ENCODE measurements around the gene CTDP1. TPM values are rescaled to one million over a fixed set of nuclear protein-coding genes. Genes with fewer than 3 reads are reported as not detected.

CTDP1 gene
- total RNA-seq, 1 experiment from 2014 or later = 10.3 TPM

DNA sequence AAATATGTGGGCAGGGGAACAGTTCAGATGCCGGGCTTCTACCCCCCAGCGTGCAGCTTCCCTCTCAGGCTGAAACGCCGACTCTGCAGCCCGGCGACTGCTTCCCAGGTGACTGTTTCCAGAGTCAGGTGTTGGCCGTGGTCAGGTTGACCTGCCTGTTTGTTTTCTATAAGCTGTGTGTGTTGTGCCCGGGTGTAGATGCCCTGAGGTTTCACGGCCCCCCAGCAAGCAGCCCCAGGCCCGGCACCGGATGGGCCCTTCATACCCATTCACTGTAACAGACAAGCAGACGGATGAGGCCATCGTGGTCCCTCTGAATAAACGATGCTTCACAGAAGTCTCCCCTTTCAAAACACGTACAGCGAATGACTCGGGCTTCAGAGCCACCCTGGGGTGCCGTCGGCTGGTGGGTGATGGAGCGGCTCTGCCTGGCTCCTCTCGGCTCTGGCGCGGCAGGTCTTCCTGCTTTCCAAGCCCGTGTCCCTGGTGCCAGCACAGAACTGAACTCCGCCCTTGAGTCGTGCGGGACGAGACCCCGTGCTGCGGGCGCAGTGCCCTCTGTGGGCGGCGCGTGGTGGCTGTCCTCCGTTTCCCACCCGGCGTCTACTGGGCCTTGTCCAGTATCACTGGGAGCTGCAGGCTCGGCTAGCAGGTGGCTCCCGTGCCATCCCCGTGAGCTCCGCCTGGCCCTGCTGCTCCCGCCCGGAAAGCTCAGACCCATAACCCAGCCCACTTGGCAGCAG is 103.1 kb downstream of the CTDP1 start:
- no peak for DNase-seq (ENCODE audit: low spot score)

DNA sequence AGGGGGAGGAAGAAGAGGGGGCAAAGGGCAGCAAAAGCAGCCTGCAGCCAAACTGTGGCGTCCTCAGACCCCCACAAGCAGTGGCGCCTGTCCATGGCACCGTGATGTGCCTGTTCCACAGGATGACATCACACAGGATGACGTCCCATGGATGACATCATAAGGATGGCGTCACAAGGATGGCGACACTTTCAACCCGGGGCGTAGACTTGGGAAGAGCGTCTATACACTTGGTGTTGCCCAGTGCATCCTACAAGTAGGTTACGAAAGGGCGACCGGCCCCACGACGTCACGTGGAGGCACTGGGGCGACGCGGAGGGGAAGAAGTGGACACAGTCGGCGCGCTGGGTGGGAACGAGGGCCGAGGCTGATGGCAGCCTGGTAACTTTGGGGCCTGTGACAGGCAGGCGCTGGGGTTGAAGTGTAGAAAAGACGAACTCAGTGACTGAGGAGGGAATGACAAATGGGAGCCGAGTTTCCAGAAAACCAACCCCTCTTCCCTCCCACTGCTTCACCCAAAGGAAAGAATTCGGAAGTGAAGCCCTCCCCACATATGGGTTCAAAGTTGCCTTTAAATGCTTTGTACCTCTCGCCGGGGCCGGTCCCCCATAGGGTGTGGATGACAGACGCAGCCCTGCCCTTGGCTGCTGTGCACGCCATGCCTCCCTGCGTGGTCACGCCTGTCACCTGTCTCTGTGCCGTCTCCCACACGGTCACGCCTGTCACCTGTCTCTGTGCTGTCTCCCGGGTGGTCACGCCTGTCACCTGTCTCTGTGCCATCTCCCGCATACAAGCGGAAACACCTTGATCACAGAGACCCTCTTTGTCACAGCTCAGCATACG is 104.7 kb downstream of the CTDP1 start:
- no peak for DNase-seq (ENCODE audit: low spot score)

DNA sequence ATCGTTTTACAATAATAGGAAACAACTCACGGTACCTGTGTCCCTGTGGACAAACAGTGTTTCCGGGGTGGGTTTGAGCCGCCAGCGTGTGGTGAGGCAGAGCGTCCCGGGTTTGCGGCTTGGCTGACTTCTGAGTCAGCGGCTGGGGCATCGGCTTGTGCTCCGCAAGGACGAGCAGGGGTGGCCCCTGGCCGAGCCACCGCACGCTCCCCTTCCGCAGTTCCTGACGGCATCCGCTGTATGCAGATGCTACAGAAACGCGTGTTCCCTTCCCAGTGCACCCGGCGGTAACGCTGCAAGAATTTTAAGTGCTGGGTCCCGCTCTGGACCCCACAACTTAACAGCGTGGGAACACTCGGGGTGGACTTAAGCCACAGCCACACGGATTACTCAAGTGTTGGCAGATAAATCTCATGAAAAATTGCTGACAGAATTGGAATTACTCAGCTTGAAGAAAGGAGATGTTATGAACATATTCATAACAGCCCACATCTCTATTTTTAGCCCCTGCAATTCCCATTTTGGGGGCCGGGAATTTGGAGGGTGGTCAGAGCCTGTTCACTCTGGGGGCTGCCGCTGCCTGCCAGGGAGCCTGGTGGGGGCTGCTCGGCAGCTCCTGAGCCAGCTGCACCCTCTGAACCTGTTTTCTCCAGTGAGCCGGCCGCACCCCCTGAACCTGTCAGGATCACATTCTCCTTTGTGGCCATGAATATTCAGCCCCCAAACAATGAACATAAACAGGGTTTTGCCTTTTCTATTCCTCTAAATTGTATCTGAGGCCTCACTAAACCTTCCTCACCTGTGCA is 105.6 kb downstream of the CTDP1 start:
- no peak for DNase-seq (ENCODE audit: low spot score)

DNA sequence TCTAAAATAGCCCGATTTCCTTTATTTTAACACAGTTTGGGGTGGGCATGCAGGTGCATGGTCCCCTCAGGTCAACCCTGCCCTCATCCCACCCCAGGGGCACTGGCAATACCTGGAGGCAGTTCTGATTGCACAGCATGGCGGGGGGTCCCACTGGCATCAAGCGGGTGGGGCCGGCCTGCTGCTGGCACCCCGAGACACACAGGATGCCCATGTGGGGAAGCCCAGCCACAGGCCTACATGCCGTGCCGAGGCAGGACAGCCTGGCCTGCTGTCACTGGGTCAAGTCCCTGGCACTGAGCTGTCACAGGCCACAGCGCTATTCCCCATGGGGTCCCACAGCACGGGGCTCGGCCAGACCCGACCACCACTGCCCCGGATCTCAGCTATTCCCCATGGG is 106.2 kb downstream of the CTDP1 start:
- no peak for DNase-seq (ENCODE audit: low spot score)

DNA sequence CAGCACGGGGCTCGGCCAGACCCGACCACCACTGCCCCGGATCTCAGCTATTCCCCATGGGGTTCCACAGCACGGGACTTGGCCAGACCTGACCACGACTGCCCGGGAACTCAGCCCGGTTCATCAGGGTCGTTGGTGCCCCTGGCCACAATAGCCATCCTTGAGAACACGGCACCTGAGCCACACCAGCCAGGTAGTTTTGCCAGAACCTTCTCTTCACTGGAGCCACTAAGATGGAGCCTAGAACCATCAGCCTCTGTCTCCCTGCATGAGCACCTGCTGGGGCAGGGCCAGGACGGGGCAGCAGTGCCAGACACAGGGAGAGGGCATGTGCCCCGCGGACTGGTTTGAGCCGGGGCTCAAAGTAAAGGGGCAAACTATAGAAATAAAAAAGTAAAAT is 106.7 kb downstream of the CTDP1 start:
- no peak for DNase-seq (ENCODE audit: low spot score)

DNA sequence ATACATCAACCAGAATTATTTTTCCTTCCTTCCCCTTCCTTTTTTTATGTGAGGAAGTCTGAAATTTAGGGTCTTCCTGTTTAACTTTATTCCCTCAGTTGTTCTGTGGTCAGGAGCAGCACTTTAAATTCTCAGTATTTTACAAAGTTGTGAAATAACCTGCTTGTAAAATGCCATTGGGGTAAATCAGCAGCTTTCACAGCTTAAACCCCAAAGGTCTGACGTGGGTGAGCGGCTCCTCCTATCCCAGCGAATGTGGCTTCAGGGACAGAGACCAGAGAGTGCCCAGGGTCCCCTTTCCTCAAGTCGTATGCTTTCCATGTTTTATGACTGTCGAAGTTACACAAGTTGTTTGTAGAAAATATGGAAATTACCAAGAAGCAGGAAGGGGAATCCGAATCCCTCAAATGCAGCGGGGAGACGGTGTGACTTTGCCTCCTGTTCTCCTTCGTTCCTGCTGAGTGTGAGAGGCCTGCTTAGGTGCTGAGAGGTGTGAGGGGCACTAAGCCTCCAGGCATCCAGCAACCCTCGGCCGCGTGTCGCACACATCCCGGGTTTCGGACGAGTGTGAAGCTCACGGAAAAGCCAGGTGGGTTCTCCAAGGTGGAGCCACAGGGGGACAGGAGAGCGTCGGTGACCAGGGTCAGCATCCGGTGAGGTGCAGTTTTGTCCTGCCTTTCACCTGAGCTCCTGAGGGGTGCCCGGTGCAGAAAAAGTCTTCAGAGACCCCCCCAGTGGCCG is 107.4 kb downstream of the CTDP1 start:
- no peak for DNase-seq (ENCODE audit: low spot score)

DNA sequence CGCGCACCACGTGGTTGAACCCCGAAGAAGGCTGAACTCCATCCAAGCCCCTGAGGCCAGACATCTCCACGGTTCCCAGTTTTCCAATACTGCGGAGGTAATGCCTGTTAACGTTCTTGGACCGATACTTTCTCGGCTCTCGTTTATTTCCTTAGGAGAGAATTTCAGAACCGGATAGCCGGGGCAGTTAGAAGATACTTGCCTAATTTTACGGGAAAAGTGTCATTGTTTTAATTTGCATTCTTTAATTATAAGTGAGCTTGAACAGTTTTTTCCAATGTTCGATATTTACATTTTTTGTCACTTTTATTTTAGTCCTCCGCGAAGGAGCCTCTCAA is 107.9 kb downstream of the CTDP1 start:
- DNase-seq (ENCODE audit: low spot score) = no peak

DNA sequence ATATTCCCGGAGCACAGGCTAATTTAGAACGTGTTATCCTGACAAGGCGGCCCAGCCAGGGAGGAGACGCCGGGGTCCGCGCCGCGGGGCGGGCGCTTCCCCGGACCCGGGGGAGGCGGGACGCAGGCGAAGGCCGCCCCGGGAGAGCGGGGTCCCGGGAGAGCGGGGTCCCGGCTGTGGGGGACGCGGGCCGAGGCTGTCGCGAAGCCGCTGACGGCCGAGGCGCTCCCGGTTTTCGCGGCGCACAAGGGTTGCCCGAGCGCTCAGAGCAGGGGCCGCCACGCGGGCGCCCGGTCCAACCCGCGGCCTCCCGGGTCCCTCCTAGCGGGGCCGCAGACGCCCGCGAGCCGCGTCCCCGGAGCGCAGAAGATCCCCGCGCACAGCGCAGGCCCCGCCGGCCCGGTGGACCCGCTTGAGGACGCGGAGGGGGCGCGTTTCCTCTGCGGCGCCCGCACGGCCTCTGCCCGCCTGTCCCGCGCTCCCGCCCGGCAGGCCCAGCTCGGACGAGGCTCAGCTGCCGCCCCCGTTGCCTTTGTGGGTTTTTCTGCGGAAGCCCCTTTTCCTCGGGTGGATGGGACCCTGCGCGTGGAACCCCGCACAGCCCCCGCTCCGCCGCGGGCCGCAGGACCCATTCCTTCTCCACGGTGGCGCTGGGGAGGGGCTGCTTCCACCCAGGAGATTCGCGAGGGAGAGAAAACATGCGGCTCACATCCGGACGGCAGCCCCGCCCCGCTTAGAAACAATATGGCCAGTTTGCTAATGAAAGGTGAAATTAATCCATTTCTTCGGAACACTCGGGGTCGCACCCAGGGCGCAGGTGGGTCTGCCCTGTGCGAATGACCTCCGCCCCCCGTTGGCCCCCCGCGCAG is 108.5 kb downstream of the CTDP1 start:
- no peak for DNase-seq (ENCODE audit: low spot score)

DNA sequence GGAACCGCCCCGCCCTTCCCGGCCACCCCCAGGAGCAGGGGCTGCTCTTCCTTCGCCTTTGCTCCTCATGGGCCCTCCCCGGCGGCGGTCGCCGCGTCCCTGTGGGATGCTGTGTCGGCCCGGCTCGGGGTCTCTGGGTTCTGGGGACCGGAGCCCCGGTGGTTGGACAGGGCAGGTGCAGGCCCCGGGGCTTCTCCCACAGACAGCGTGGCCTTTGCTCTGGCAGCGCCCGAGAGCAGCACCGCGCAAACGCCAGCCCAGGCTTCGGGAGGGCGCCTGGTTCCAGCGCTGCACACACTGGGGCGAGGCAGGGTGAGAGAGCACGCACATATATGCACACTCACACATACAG is 109.1 kb downstream of the CTDP1 start:
- DNase-seq (ENCODE audit: low spot score) = no peak

DNA sequence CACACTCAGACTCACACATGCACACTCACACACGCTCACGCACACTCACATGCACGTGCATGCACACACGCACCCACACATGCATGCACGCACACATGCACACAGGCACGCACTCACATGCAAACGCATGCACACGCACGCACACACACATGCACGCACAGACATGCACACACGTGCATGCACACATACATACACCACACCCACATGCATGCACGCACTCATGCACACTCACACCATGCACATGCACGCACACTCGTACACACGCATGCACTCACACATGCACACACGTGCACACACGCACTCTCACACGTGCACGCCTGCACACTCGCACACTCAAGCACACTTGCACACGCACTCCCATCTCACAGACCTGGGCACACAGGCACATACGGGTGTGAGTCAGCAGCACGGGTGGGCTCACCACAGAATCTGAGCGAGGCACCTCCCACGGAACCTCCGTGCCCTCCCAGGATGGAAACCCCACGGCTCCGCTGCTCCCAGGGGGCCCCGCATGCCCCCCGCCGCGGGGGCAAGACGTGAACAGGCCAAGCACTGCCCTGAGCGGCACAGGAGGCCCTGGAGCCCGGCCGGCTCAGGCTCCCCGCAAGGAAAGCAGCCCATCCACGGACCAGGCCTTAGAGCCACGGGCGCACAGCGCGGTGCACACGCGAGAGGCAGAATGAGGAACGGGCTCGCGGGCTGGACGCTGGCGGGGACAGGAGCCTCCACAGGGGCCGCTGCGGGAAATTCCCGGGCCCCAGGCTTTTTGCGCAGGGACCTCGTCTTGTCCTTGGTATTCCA is 109.7 kb downstream of the CTDP1 start:
- DNase-seq (ENCODE audit: low spot score) = no peak

DNA sequence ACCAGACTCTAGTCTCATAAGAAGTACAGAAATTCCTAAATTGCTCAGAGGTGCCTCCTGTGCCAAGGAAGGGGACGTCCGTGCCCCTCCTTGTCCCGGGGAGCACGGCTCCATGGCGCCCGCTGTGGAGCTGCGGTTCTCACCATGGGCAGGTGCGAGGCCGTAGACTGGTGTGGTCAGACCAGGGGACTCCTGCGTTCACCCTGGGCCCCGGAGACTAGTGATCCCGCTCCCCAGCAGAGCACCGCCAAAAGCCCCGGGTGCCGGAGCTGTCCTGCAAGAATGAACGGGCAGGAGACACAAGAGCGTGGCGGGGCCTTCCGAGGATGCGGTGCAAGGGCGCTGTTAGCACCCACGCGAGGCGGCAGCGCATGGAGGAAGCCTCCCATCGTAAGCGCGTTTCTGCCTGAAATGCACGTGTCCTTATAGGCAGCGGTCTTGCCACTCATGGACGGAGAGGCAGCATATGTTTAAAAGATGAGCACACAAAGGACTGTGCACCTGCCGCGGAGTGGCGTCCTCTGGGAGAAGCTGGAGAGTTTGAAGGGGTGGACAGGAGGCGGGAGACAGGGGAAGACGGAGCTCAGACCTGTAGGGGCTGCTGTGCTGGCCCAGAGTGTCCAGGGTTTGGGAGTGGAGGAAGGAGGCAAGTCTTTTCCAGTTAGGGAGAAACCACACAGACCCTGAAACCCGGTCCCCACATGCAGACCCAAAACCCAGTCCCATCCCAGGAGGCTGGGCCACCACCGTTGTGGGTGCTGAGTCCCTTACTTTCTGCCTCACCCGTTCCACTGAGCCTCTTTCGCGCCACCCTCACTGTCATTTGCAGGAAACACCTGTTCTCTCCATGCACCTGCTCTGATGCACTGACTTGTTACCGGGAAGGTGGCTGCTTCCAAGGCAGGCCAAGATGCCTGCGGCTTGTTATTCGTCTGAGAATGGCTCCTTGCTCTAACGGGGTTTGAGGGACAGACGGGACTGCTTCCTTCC is 110.6 kb downstream of the CTDP1 start:
- DNase-seq (ENCODE audit: low spot score) = no peak

DNA sequence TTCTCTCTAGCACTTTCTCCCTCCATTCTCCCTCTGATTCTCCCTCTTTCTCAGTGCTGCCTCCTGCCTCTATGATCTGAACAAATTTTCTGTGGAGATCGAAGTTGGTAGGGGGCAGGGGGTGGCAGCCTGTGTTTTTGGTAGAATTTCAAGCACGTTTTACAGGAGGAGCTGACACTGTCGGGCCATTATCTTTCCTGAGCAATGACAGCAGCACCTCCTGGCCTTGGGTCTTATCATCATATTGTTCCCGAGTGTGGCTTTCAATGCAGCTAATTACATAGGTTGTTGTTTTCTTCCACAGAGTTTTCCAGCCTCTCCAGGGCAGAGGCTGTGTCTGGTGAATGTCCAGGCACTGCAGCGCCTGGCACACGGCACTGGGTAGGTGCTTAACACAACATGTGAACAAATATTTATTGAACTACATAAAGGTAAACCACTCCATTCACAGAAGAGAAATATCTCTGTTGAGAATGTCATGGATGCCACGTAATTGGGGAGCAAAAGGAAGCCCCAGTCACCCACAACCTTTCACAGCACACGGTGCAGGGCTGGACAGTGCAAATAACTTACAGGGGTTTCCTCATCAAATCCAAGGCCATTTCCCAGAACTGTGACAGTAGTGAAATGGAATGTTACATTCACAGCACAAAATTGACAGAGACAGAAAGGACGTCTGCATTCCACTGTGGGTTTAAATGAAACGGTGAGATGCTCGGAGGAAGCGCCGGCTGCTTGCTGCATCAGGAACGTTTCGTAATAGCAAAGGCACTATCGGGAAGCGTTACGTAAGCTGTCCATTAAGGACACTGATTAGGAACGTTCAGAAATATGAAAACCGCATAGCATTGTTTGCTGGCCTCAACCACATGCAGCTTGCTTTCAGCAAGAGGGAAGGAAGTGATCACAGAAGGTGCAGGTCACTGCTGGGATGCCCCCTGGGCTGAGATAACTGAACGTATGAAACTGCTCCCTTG is 111.7 kb downstream of the CTDP1 start:
- peak; percentile 93 for DNase-seq (ENCODE audit: low spot score)

DNA sequence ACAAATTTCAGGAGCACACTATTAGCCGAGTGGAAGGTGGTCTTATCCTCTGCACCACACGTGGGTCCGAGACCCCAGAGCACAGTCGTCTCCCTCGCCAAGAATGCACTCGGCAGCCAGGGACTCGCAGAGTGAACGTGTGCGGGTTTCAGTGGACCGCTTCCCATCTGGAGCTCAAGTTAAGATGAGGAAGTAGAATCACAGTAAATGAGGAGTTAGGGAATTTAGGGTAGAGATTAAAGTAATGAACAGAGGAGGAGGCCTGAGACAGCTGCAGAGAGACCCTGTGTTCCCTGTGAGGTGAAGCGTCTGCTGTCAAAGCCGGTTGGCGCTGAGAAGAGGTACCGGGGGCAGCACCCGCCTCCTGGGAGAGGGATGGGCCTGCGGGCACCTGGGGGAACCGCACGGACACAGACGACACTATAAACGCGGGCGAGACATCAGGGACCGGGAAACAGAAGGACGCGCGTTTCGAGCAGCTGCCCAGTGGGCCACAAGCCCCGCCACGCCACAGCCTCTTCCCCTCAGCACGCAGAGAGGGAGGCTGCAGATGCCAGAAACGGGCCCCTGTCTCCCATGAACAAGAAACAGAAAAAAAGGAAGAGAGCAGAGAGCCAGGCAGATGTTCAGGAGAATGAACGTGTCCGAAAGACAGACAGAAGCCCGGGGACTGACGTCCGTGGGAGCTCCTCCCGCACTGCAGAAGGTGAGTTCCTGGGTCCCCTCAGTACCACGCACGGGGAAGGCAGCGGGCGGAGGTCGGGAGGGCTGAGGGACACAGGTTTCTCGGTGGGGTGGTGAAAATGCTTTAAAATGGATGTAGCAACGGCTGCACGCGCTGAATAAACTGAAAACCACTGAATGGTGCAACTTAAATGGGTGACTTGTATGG is 112.7 kb downstream of the CTDP1 start:
- DNase-seq (ENCODE audit: low spot score) = no peak

DNA sequence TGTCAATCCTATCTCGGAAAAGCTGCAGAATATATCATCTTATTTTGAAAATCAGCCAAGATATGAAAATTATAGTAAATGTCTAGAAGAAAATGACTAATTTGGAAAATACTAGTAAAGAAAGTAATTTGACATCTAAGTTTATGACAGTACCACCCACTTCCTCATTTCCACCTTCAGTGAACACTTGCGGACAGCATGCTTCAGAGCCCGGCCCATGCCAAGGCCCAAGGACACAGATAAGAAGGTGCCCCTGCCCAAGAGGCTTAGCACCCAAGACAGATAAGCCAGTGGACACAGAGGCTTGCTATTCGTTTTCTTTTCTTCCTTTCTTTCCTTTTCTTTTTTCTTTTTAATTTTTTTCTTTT is 113.4 kb downstream of the CTDP1 start:
- no peak for DNase-seq (ENCODE audit: low spot score)

DNA sequence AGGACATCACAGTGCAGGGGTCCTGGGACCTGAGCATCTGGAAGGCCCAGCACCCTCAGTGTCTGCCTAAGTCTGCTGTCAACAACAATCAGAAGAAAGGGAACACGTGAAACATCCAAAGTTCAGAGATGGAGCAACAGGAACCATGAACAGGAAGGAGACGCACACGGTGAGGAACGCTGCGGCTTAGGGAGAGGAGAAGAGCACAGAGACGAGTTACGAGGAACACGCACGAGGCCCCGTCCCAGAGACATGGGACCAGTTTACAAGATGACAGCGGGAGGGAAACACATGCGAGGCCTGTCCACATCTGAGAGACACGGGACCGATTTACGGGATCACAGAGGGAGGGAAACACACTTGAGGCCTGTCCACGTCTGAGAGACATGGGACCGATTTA is 115.2 kb downstream of the CTDP1 start:
- DNase-seq (ENCODE audit: low spot score) = no peak

DNA sequence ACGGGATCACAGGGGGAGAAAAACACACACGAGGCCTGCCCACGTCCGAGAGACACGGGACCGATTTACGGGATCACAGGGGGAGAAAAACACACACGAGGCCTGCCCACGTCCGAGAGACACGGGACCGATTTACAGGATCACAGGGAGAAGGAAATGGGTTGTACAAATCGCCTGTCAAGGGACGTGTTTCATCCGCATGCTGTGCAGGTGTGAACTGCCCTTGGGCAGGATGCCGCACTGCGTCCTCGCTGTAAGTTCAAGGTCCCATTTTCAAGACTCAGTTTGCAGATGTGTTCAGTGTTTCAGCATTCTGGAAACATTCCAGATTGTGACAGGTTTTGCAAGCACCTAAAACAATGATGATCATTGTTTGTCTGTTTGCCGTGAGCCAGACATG is 115.8 kb downstream of the CTDP1 start:
- DNase-seq (ENCODE audit: low spot score) = no peak

DNA sequence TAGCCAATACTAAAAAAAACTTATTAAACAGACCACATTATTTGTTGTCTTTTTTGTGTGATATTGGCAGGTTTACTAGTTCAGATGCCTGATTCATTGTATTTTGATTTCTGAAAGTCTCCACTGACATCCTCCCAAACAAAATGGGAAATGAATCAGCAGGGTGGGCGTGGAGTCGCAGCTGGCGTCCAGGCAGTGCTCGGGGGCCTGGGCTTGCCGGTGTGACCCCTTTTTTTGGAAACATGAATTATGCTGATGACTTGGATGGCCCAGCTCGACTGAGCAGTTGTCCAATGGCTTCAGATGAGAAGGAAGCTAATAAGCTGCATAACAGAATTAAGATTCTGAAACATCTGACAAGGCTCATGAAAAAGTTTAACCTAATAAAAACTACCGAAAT is 116.4 kb downstream of the CTDP1 start:
- DNase-seq (ENCODE audit: low spot score) = no peak
